MM.1S (cell line): ENCODE measurements around the gene FIS1.
"Not testable (repeated sequence)": the region's sequence is repeated elsewhere in the genome, so short reads cannot be mapped to it uniquely, and the experiment has no call there.

Experiments used
- DNase-seq: peaks from one replicate; pipeline ENCODE4 v3.0.0-alpha.2; 2015
- H2AFZ ChIP-seq: fragments of 300-600 bp; sonication (generic); 2 replicates; pipeline ENCODE4 v1.6.0; 2016; ENCODE audit warnings: antibody characterized with exemption, low read length
- H3F3A ChIP-seq: fragments of 300-600 bp; sonication (generic); 2 replicates; pipeline ENCODE4 v1.6.1; 2016; ENCODE audit warnings: mild to moderate bottlenecking, antibody characterized with exemption, low read length, moderate library complexity, mixed read lengths; ENCODE audit not compliant: insufficient read depth
- H3K27ac ChIP-seq: fragments of 300-600 bp; sonication (generic); 2 replicates; pipeline ENCODE4 v1.5.1; 2016; ENCODE audit warnings: mild to moderate bottlenecking, low read length
- H3K27me3 ChIP-seq: fragments of 300-600 bp; sonication (generic); replicated peaks from 2 replicates; pipeline ENCODE4 v1.6.0; 2016; ENCODE audit warnings: low read length; ENCODE audit not compliant: insufficient read depth
- H3K36me3 ChIP-seq: fragments of 300-600 bp; sonication (generic); replicated peaks from 2 replicates; pipeline ENCODE4 v1.6.1; 2016; ENCODE audit warnings: mild to moderate bottlenecking, low read length, mixed read lengths; ENCODE audit not compliant: insufficient read depth
- H3K4me1 ChIP-seq: fragments of 300-600 bp; sonication (generic); 2 replicates; pipeline ENCODE4 v1.6.1; 2016; ENCODE audit warnings: low read length, mixed read lengths
- H3K4me2 ChIP-seq: fragments of 300-600 bp; sonication (generic); 2 replicates; pipeline ENCODE4 v1.6.0; 2016; ENCODE audit warnings: low read depth, low read length
- H3K4me3 ChIP-seq: fragments of 300-600 bp; sonication (generic); 2 replicates; pipeline ENCODE4 v1.5.1; 2016; ENCODE audit warnings: low read length, mixed read lengths
- H3K79me2 ChIP-seq: fragments of 300-600 bp; sonication (generic); 2 replicates; pipeline ENCODE4 v1.6.1; 2016; ENCODE audit warnings: mixed run types, low read length, mixed read lengths
- H3K9ac ChIP-seq: fragments of 300-600 bp; sonication (generic); 2 replicates; pipeline ENCODE4 v1.6.1; 2016; ENCODE audit warnings: low read length, mixed read lengths
- H3K9me2 ChIP-seq: fragments of 300-600 bp; sonication (generic); replicated peaks from 2 replicates; pipeline ENCODE4 v1.6.1; 2016; ENCODE audit warnings: mild to moderate bottlenecking, low read length, mixed read lengths; ENCODE audit not compliant: insufficient read depth
- H3K9me3 ChIP-seq: fragments of 300-600 bp; sonication (generic); replicated peaks from 2 replicates; pipeline ENCODE4 v1.6.1; 2016; ENCODE audit warnings: mild to moderate bottlenecking, low read length, mixed read lengths; ENCODE audit not compliant: insufficient read depth
- H4K20me1 ChIP-seq: fragments of 300-600 bp; sonication (generic); 2 replicates; pipeline ENCODE4 v1.6.1; 2016; ENCODE audit warnings: mild to moderate bottlenecking, low read length, moderate library complexity, mixed read lengths; ENCODE audit not compliant: insufficient read depth
- CTCF ChIP-seq: fragments of 300-600 bp; sonication (generic); IDR thresholded peaks from 2 replicates; pipeline ENCODE4 v1.5.1; 2016; ENCODE audit warnings: antibody characterized with exemption, low read length, mixed read lengths
- EZH2 ChIP-seq: fragments of 300-600 bp; sonication (generic); optimal IDR thresholded peaks from 2 replicates; pipeline ENCODE3; 2017; ENCODE audit warnings: low read depth, mild to moderate bottlenecking, antibody characterized with exemption, low read length, mixed read lengths
- EZH2phosphoT487 ChIP-seq: fragments of 300-600 bp; sonication (generic); IDR thresholded peaks from 2 replicates; pipeline ENCODE4 v1.6.1; 2018; ENCODE audit warnings: antibody characterized with exemption, low read length

Gene FIS1

DNA sequence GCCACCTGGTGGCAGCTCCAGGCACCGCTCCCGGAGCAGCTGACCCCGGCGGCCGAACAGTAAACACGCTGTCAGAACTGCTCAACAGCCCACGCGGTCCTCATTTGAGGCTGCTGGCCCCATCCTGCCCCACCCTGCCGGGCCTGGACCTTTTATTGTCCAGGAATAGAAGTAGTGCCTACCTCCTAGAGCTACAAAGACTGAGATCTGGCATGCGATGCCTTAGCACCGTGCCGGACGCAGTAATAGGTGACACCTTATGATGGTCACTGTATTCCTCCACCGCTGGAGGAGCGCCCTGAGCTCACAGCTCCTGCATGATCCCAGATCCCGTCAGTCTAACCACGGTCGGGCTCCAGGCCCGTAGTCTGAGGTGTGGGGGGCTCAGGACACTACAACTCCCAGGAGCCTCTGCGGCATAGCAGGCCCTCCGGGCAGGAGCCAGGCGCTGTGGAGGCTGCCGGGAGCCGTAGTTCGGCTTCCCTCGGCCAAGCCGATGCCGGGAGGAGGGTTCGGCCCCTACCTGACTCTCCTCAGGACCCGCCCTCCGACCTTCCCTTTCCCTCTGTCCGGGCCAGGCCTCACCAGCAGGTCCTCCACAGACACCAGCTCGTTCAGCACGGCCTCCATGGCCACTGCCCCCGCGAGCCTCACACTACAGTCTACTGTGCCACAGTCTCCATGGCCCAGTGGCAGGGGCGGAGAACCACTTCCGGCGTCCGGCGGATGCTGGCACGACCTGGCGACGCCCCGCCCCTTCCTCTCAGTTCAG, at the start of gene FIS1:
Gene FIS1 (minus strand): TSS at position 707 of the 772 bp plus-strand sequence. CDS start 77 bp downstream, at position 630.
- peak; percentile 93 for DNase-seq
- no peaks in the 10 kb centered on the region for H3K9me2 ChIP-seq
- no peaks in the 10 kb centered on the region for H3K27me3 ChIP-seq
- H3F3A ChIP-seq: no peaks in the 10 kb centered on the region
- no peaks in the 10 kb centered on the region for H3K36me3 ChIP-seq
- H3K27ac ChIP-seq: peak within 1 kb of the TSS; percentile 81
- peak within 1 kb of the TSS; percentile 100 for H3K4me3 ChIP-seq
- no peaks in the 10 kb centered on the region for H3K9me3 ChIP-seq
- peaks cover 52% of the 10 kb centered on the region for H3K79me2 ChIP-seq
- H2AFZ ChIP-seq: peak within 1 kb of the TSS; percentile 99
- TF ChIP-seq CTCF (peak; percentile 89), EZH2phosphoT487 (no peak)
- peak within 1 kb of the TSS; percentile 99 for H3K4me2 ChIP-seq
- peaks cover 5% of the 10 kb centered on the region; the same call in 1 of the 2 replicates for H3K4me1 ChIP-seq
- peak within 1 kb of the TSS; percentile 99 for H3K9ac ChIP-seq
- no peaks in the 10 kb centered on the region for H4K20me1 ChIP-seq

- H3K27ac ChIP-seq: no peak overlapping the region
- no peaks in the 10 kb centered on the region for H3K9me2 ChIP-seq
- no peaks in the 10 kb centered on the region for H4K20me1 ChIP-seq
- no peak overlapping the region for H3K9ac ChIP-seq
- no peaks in the 10 kb centered on the region for H3K9me3 ChIP-seq
- no peak for DNase-seq
- peaks cover 83% of the 10 kb centered on the region for H3K27me3 ChIP-seq
- H3K4me3 ChIP-seq: no peak overlapping the region
- TF ChIP-seq CTCF (no peak), EZH2 (no peak), EZH2phosphoT487 (no peak)
- no peak overlapping the region for H2AFZ ChIP-seq
- H3K36me3 ChIP-seq: no peaks in the 10 kb centered on the region
- H3K79me2 ChIP-seq: no peaks in the 10 kb centered on the region
- H3K4me2 ChIP-seq: no peak overlapping the region
- H3F3A ChIP-seq: no peaks in the 10 kb centered on the region
- H3K4me1 ChIP-seq: no peaks in the 10 kb centered on the region
Observed at GRCh38 chr7:101294039-101294831, 49.4 kb upstream of the FIS1 start.

DNA sequence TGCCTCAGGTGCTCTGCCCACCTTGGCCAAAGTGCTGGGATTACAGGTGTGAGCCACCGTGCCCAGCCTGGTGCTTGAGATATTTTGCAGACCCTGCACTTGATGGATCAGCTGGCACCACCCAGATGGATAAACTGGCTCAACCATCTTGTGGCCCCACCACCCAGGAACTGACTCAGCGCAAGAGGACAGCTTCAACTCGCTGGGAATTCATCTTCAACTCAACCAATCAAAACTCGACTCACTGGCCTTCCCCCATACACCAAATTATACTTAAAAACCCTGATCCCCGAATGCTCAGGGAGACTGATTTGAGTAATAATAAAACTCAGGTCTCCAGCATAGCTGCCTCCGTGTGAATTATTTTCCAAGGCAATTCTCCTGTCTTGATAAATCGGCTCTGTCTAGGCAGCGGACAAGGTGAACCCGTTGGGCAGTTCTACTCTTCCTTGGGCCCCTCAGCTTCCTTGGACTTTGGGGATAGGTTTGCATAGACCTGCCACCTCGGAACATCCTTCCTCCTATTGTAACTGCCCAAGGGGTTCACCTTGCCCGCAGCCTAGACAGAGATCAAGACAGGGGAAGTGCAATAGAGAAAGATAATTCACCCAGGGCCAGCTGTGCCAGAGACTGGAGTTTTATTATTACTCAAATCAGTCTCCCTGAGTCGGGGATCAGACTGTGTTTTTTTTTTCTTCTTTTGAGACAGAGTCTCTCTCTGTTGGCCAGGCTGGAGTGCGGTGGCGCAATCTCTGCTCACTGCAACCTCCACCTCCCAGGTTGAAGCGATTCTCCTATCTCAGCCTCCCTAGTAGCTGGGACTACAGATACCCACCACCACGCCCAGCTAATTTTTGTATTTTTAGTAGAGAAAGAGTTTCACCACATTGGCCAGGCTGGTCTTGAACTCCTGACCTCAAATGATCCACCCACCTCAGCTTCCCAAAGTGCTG, 48.5 kb upstream of the FIS1 start:
- H3K9me2 ChIP-seq, H3K4me2 ChIP-seq, H3K9me3 ChIP-seq, H3K79me2 ChIP-seq, H2AFZ ChIP-seq, DNase-seq, H3K4me3 ChIP-seq, H3F3A ChIP-seq, H3K9ac ChIP-seq, H4K20me1 ChIP-seq, H3K4me1 ChIP-seq, H3K27ac ChIP-seq, H3K36me3 ChIP-seq: not testable (repeated sequence)
- peaks cover 83% of the 10 kb centered on the region for H3K27me3 ChIP-seq

DNA sequence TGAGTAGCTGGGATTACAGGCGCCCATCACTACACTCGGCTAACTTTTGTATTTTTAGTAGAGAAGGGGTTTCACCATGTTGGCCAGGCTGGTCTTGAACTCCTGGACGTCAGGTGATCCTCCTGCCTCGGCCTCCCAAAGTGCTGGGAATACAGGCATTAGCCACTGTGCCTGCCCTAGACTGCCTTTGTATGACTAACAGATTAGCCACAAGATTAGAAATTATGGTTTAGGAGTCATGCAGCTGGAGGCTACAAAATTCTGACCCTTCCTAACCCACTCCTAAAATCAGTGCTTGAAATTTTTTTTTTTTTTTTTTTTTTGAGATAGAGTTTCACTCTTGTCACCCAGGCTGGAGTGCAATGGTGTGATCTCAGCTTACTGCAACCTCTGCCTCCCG, 47.7 kb upstream of the FIS1 start:
- H3F3A ChIP-seq, H3K27ac ChIP-seq, H3K4me2 ChIP-seq: not testable (repeated sequence)

More for the DNA sequence above, 47.7 kb upstream of the FIS1 start:
- H3K36me3 ChIP-seq, H3K4me1 ChIP-seq, H3K9me2 ChIP-seq, H3K79me2 ChIP-seq, H3K9ac ChIP-seq, DNase-seq, H4K20me1 ChIP-seq, H3K9me3 ChIP-seq, H3K4me3 ChIP-seq, H2AFZ ChIP-seq: not testable (repeated sequence)
- peaks cover 85% of the 10 kb centered on the region for H3K27me3 ChIP-seq
